ENCODE results near the gene GPR3. TPM values are rescaled to one million over a fixed set of nuclear protein-coding genes. Genes with fewer than 3 reads are reported as not detected.

Gene GPR3
- total and polyA plus RNA-seq, 2 of the 8 experiments (the other 6 are each of a cell fraction or from before 2014, with no cell fraction given): 9.9 to 26.5 TPM

DNA sequence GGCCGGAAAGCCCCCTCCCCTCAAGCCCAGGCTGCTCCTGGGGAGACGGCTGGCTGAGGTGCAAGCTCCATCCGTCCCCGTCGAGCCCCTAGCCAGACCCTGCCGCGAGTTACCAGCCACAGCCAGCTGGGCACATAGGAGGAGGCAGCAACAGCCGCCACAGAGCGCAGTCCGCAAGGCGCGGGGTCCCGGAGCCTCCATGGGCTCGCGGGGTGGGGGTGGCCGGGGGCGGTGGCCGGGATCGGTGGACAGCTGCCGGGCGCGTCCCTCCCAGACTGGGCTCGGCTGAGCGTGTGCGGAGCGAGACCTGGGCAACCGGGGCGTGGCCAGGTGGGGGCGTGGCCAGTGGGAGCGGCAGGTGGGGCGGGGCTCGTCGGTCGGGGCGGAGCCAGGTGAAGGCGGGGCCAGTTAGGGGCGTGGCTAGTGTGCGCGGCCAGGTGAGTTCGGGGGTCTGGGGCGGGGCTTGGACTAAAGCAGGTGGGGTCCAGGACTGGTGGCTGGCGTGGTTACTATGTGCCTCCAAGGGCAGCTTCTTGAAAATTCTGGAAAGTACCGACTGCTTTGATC is 9.3 kb upstream of the GPR3 start, which contains the start of gene CD164L2:
CD164L2 (minus strand) TSS at position 295 of the 567 bp plus-strand sequence; CDS start at position 201, 94 bp downstream.
- no peaks in the 10 kb centered on the region for H3K36me3 ChIP-seq (ENCODE audit: control insufficient read depth in 2 of 4, insufficient read depth in 4 of 4, low read length in 3 of 4)
- WGBS, 2 experiments (ENCODE audit: extremely low coverage in 1 of 2, insufficient coverage in 1 of 2, insufficient read length in 1 of 2, insufficient replicate concordance in 2 of 2, low coverage in 1 of 2, low lambda C conversion rate in 2 of 2, missing lambda C conversion rate in 1 of 2): 10% methylated on average over 21 of the region's 43 CpGs; no CpG with 5 or more reads in 1 of the 2 experiments
- no peak within 1 kb of the TSS for H3K23ac ChIP-seq (ENCODE audit: insufficient read length)
- no peaks in the 10 kb centered on the region for H4K20me1 ChIP-seq (replicated peaks in 1 of 2; ENCODE audit: control insufficient read depth in 1 of 2, insufficient read depth in 2 of 2, low read length in 2 of 2)
- ChIA-PET CTCF (ENCODE audit: partially characterized antibody) (interaction anchor here (0.5 to 18.9 kb wide), 16 partner anchors 7 to 1097 kb away, joined by 3 to 625 read pairs (median 4); partner anchors contain the start of genes FCN3, GPR3 and MAP3K6), POLR2A (ENCODE audit: partially characterized antibody) (interaction anchor here (1.0 to 3.7 kb wide), 8 partner anchors 13 to 386 kb away, joined by 3 to 18 read pairs (median 4); partner anchors contain the start of gene MAP3K6)
- H3K4ac ChIP-seq (replicated peaks; ENCODE audit: insufficient read length, low read depth, low read length): no peak within 1 kb of the TSS
- no peaks in the 10 kb centered on the region for H3K79me1 ChIP-seq (ENCODE audit: low read depth, low read length)
- H2AFZ ChIP-seq (ENCODE audit: low read length): no peak within 1 kb of the TSS
- H2BK15ac ChIP-seq (ENCODE audit: low read length): peak within 1 kb of the TSS; percentile 88; the same call in 1 of the 2 replicates
- H3K4me3 ChIP-seq (ENCODE audit: extremely low read depth in 1 of 4, insufficient read depth in 2 of 4, low read depth in 3 of 4, low read length in 4 of 4): peak within 1 kb of the TSS; percentile 36 to 74 (median 52)
- H3K14ac ChIP-seq (ENCODE audit: insufficient read length): no peak within 1 kb of the TSS
- H3K9ac ChIP-seq (replicated peaks in 1 of 4; ENCODE audit: extremely low read depth in 1 of 4, low read depth in 3 of 4, low read length in 3 of 4): no peak within 1 kb of the TSS
- peaks cover 0 to 16% (median 9%) of the 10 kb centered on the region in 4 experiments; a peak in 6 of 7 replicates for H3K27me3 ChIP-seq (replicated peaks in 1 of 4; ENCODE audit: control insufficient read depth in 3 of 4, extremely low read depth in 1 of 4, insufficient read depth in 3 of 4, low read length in 3 of 4)
- H3K27ac ChIP-seq (ENCODE audit: low read depth, low read length): no peak within 1 kb of the TSS
- peaks cover 4% of the 10 kb centered on the region; the same call in 1 of the 2 replicates for H3K23me2 ChIP-seq (ENCODE audit: low read depth, low read length)
- peak within 1 kb of the TSS; percentile 68; the same call in 1 of the 2 replicates for H2BK12ac ChIP-seq (ENCODE audit: low read depth, low read length)
- peak within 1 kb of the TSS; percentile 40 for H4K91ac ChIP-seq (replicated peaks; ENCODE audit: insufficient read length, low read length)
- peak within 1 kb of the TSS; percentile 45 to 89 for H3K4me2 ChIP-seq (ENCODE audit: insufficient read depth in 1 of 2, low read depth in 2 of 2, low read length in 2 of 2)
- peaks cover 0 to 7% (median under 1%) of the 10 kb centered on the region in 4 experiments; a peak in 3 of 7 replicates for H3K4me1 ChIP-seq (replicated peaks in 1 of 4; ENCODE audit: control insufficient read depth in 3 of 4, insufficient read depth in 4 of 4, low read length in 3 of 4)
- no peak for FAIRE-seq
- peak in 1 of 2 experiments; percentile 100 for DNase-seq (ENCODE audit: low read depth in 1 of 2, low spot score in 2 of 2)
- H3K18ac ChIP-seq (ENCODE audit: extremely low read depth, low read length): peak within 1 kb of the TSS; percentile 73; the same call in 1 of the 2 replicates
- no peak within 1 kb of the TSS for H4K8ac ChIP-seq (ENCODE audit: extremely low read depth, insufficient read depth, low read length)
- no peak within 1 kb of the TSS for H3K56ac ChIP-seq (replicated peaks; ENCODE audit: insufficient read length, low read depth, low read length)
- H2BK20ac ChIP-seq (ENCODE audit: low read length): no peak within 1 kb of the TSS
- H2BK120ac ChIP-seq (replicated peaks; ENCODE audit: low read depth, low read length): no peak within 1 kb of the TSS
- no peaks in the 10 kb centered on the region for H3K9me3 ChIP-seq (ENCODE audit: insufficient read depth in 2 of 2, low read depth in 1 of 2, low read length in 1 of 2)
- H4K5ac ChIP-seq (ENCODE audit: insufficient read length, low read depth, low read length): no peak within 1 kb of the TSS
- no peaks in the 10 kb centered on the region for H3K79me2 ChIP-seq (ENCODE audit: control insufficient read depth in 1 of 2, insufficient read depth in 2 of 2, low read length in 2 of 2)
- peak within 1 kb of the TSS; percentile 61; the same call in 1 of the 2 replicates for H2AK5ac ChIP-seq (ENCODE audit: low read depth, low read length)
- H2BK5ac ChIP-seq (ENCODE audit: low read depth, low read length): no peak within 1 kb of the TSS
- TF ChIP-seq SP2 (IDR thresholded peaks at IDR 0.05; ENCODE audit: low read length): no peak
- no peak for TF ChIP-seq JUND (IDR thresholded peaks at IDR 0.05; ENCODE audit: low read length)
- peak; percentile 53; the same call in 1 of the 2 replicates for TF ChIP-seq POLR2AphosphoS5 (IDR thresholded peaks at IDR 0.05; ENCODE audit: low read depth, low read length)
- no peak for TF ChIP-seq POU5F1 (IDR thresholded peaks at IDR 0.05; ENCODE audit: low read depth, low read length)
- no peak for TF ChIP-seq BACH1 (IDR thresholded peaks at IDR 0.05; ENCODE audit: low read length)
- no peak for TF ChIP-seq TEAD4 (IDR thresholded peaks at IDR 0.05; ENCODE audit: low read depth, low read length)
- TF ChIP-seq TAF1 (IDR thresholded peaks at IDR 0.05; ENCODE audit: low read depth, low read length): peak; percentile 63
- TF ChIP-seq NANOG (IDR thresholded peaks at IDR 0.05; ENCODE audit: insufficient read depth, low read depth, low read length, poor library complexity, severe bottlenecking): no peak
- TF ChIP-seq PHF8 (conservative IDR thresholded peaks at IDR 0.05; ENCODE audit: low read depth, low read length): 0 out of 2 replicates have a peak, but pooled peaks have one; percentile 44
- no peak for TF ChIP-seq BCL11A (IDR thresholded peaks at IDR 0.05; ENCODE audit: low read depth in 2 of 2, low read length in 2 of 2)
- no peak for TF ChIP-seq SIRT6 (IDR thresholded peaks at IDR 0.05; ENCODE audit: low read length)
- no peak for TF ChIP-seq KDM1A (IDR thresholded peaks at IDR 0.05; ENCODE audit: borderline replicate concordance, low read length)
- TF ChIP-seq POLR2A (IDR thresholded peaks at IDR 0.05; ENCODE audit: control extremely low read depth in 1 of 2, low read depth in 2 of 2, low read length in 2 of 2): peak in 1 of 2 experiments; percentile 54; a peak in 1 of 3 replicates

Data from H1 (cell line).